HCT116 (cell line): ENCODE results near the gene EIF4E3. TPM values are rescaled to one million over a fixed set of nuclear protein-coding genes. Genes with fewer than 3 reads are reported as not detected.

Experiments
- ATAC-seq: fragments of 200-7000 bp; cut with Tn5 transposase; 2 replicates; pipeline ENCODE4 v1.9.1; 2020; ENCODE audit warnings: mild to moderate bottlenecking, moderate library complexity
- BruUV-seq: library from RNA; stranded (reverse); fragments of 400-500 nt; replicated peaks from 2 replicates; lab custom pipeline; 2021; lab: Mats Ljungman, UMichigan
- CTCF ChIA-PET: fragments of 300-600 bp; sonication (Branson Sonifier 250); formaldehyde crosslinking; loops from one replicate; lab custom pipeline; 2021; ENCODE audit warnings: antibody characterized with exemption; lab: Charles Lee
- POLR2A ChIA-PET: fragments of 300-600, 350-600 bp; sonication (Branson Sonifier 250); formaldehyde crosslinking; loops from one replicate; lab custom pipeline; 2021; ENCODE audit warnings: antibody characterized with exemption; lab: Charles Lee
- RAD21 ChIA-PET, 2 experiments: fragments of 300-600 bp; sonication (Branson Sonifier 250); formaldehyde crosslinking; loops; one replicate each; lab custom pipeline; 2023; ENCODE audit warnings: low total read pairs in 2 of 2; ENCODE audit not compliant: uncharacterized antibody in 2 of 2, unreplicated experiment in 2 of 2, low non-redundant PET in 1 of 2; lab: Charles Lee
- DNase-seq: peaks from one replicate; pipeline ENCODE4 v3.0.0-alpha.2; 2010; ENCODE audit warnings: low read depth, low spot score
- H2AFZ ChIP-seq: fragments of 200-600 bp; shearing (Covaris generic), sonication (generic); 2 replicates; pipeline ENCODE4 v1.6.1; 2017; ENCODE audit warnings: low read depth, mixed run types, mixed read lengths, antibody characterized with exemption, low read length; ENCODE audit not compliant: poor library complexity, severe bottlenecking
- H3K27ac ChIP-seq: 2 replicates; pipeline ENCODE4 v1.5.1; 2012; ENCODE audit warnings: low read depth, low read length
- H3K27me3 ChIP-seq: fragments of 200-600 bp; sonication (generic); 2 replicates; pipeline ENCODE4 v1.6.1; 2016; ENCODE audit warnings: mixed run types, low read length, mixed read lengths; ENCODE audit not compliant: insufficient read depth
- H3K36me3 ChIP-seq, 2 experiments: fragments of 200-500 bp in 1 of 2; fragments of 200-600 bp in 1 of 2; sonication (Bioruptor generic) in 1 of 2; sonication (generic) in 1 of 2; 2 replicates each; pipeline versions ENCODE4 v1.5.1 to v1.6.1; 2014 to 2016; ENCODE audit warnings: low read length in 2 of 2, inconsistent platforms in 1 of 2, mixed read lengths in 1 of 2, mixed run types in 1 of 2; ENCODE audit not compliant: insufficient read depth in 2 of 2, control insufficient read depth in 1 of 2
- H3K4me1 ChIP-seq, 2 experiments: fragments of 200-600 bp in 1 of 2; sonication (generic) in 1 of 2; 2 replicates each; pipeline versions ENCODE4 v1.5.1 to v1.6.1; 2012 to 2017; ENCODE audit warnings: low read length in 2 of 2, inconsistent platforms in 1 of 2, mild to moderate bottlenecking in 1 of 2, mixed read lengths in 1 of 2, mixed run types in 1 of 2, moderate library complexity in 1 of 2; ENCODE audit not compliant: insufficient read depth in 2 of 2, control insufficient read depth in 1 of 2
- H3K4me2 ChIP-seq: fragments of 200-600 bp; sonication (generic); 2 replicates; pipeline ENCODE4 v1.6.1; 2017; ENCODE audit warnings: mixed run types, low read length, mixed read lengths
- H3K4me3 ChIP-seq, 2 experiments: fragments of 200-600 bp in 1 of 2; sonication (generic) in 1 of 2; replicated peaks in 1 of 2; 2 replicates each; pipeline ENCODE4 v1.5.1; 2011 to 2016; ENCODE audit warnings: low read length in 2 of 2, control low read depth in 1 of 2, low read depth in 1 of 2, mild to moderate bottlenecking in 1 of 2, mixed read lengths in 1 of 2, mixed run types in 1 of 2
- H3K79me2 ChIP-seq: fragments of 200-600 bp; sonication (generic); 2 replicates; pipeline ENCODE4 v1.6.1; 2017; ENCODE audit warnings: mild to moderate bottlenecking, mixed run types, low read length, moderate library complexity, mixed read lengths; ENCODE audit not compliant: insufficient read depth
- H3K9ac ChIP-seq: fragments of 200-600 bp; sonication (generic); 2 replicates; pipeline ENCODE4 v1.6.1; 2016; ENCODE audit warnings: low read length, mixed read lengths
- H3K9me2 ChIP-seq: fragments of 200-600 bp; sonication (generic), shearing (Covaris generic); 2 replicates; pipeline ENCODE4 v1.6.1; 2017; ENCODE audit warnings: mixed run types, mild to moderate bottlenecking, moderate library complexity; ENCODE audit not compliant: insufficient read depth
- H3K9me3 ChIP-seq, 2 experiments: fragments of 200-500 bp in 1 of 2; fragments of 200-600 bp in 1 of 2; sonication (Bioruptor generic) in 1 of 2; sonication (generic) in 1 of 2; 2 replicates each; pipeline ENCODE4 v1.6.1; 2014 to 2017; ENCODE audit warnings: low read length in 2 of 2, mixed read lengths in 2 of 2, inconsistent platforms in 1 of 2, low read depth in 1 of 2, mild to moderate bottlenecking in 1 of 2, mixed run types in 1 of 2, moderate library complexity in 1 of 2; ENCODE audit not compliant: control insufficient read depth in 1 of 2, insufficient read depth in 1 of 2
- H4K20me1 ChIP-seq: fragments of 200-600 bp; sonication (generic), shearing (Covaris generic); 2 replicates; pipeline ENCODE4 v1.6.1; 2017; ENCODE audit warnings: mixed run types, mild to moderate bottlenecking, moderate library complexity; ENCODE audit not compliant: insufficient read depth
- EZH2 ChIP-seq: fragments of 200-600 bp; sonication (generic); IDR thresholded peaks from 2 replicates; pipeline ENCODE4 v1.6.1; 2017; ENCODE audit warnings: antibody characterized with exemption, mixed run types
- EZH2phosphoT487 ChIP-seq: fragments of 200-600 bp; IDR thresholded peaks from 2 replicates; pipeline ENCODE4 v1.6.1; 2018; ENCODE audit warnings: antibody characterized with exemption, borderline replicate concordance
- JUND ChIP-seq: IDR thresholded peaks from 2 replicates; pipeline ENCODE4 v1.6.1; 2012
- RAD21 ChIP-seq: IDR thresholded peaks from 2 replicates; pipeline ENCODE4 v1.6.1; 2012; ENCODE audit warnings: low read depth, mild to moderate bottlenecking
- SRF ChIP-seq: IDR thresholded peaks from 2 replicates; pipeline ENCODE4 v1.6.1; 2012; ENCODE audit warnings: low read depth
- ZFX ChIP-seq: fragments of 450-650 bp; IDR thresholded peaks from 2 replicates; pipeline ENCODE4 v1.6.1; 2017
- intact Hi-C: fragments of 100-400 bp; cut with micrococcal nuclease; formaldehyde crosslinking; loops from 2 replicates; pipeline ENCODE4 v1.10.0; 2022
- total RNA-seq: library from RNA; stranded (reverse); gene quantifications from one replicate; pipeline ENCODE4 v1.2.1, GENCODE V29; 2021; ENCODE audit not compliant: unreplicated experiment

The EIF4E3 gene
- total RNA-seq, 1 experiment from 2014 or later = 6.0 TPM

DNA sequence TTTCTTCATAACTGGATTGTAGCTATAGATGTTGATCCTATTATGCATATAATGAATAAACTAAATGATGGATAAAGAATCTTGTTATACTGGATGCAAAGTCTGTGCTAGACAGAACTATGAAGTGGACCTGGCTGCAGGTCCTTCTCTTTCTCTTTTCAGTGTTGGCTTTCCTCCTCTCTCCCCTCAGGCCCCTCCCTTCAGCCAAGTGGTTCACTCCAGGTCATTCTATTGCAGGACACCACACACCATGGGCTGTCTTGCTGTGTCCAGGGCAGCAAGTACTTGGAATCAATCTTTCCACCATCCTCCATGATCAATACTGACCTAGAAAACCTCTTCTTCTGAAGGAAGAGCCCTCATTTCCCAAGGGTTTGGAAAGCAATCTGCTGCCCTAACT, 20.3 kb downstream of the EIF4E3 start:
- DNase-seq = no peak
- no peak overlapping the region for H3K27ac ChIP-seq
- no peaks in the 10 kb centered on the region for H4K20me1 ChIP-seq
- H3K79me2 ChIP-seq = no peaks in the 10 kb centered on the region
- no peaks in the 10 kb centered on the region for H3K9me2 ChIP-seq
- no TSS peak for BruUV-seq
- intact Hi-C loops = no loop called here
- ATAC-seq = no peak
- no peaks in the 10 kb centered on the region for H3K36me3 ChIP-seq
- H3K4me3 ChIP-seq = no peak overlapping the region
- TF ChIP-seq RAD21 = no peak
- TF ChIP-seq EZH2 = no peak
- ChIA-PET POLR2A (no interaction called here), RAD21 (no interaction called here), CTCF (no interaction called here)
- H3K27me3 ChIP-seq = no peaks in the 10 kb centered on the region
- H3K9ac ChIP-seq = no peak overlapping the region
- no peak overlapping the region for H3K4me2 ChIP-seq
- H2AFZ ChIP-seq = no peak overlapping the region
- no peaks in the 10 kb centered on the region for H3K9me3 ChIP-seq
- H3K4me1 ChIP-seq = no peaks in the 10 kb centered on the region

DNA sequence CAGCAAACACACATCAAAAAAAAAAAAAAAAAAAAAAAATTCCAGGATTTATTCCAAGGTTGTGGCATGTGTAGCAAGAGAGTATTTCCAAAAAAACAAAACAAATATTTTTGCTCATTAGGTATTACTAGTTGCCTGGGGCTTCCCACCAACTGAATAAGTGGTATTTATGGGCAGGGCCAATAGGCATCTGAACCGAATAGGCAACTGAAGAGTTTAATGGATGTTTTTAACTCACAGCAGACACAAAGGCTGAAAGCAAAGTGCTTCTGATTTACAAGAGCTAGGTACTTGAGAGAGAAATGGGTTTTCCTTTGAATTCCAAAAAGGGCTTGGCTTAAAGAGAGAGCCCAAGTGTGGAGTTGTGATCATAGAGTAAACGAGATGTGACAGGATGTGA, 21.4 kb downstream of the EIF4E3 start:
- H3K27me3 ChIP-seq = no peaks in the 10 kb centered on the region
- no peak overlapping the region for H2AFZ ChIP-seq
- no peaks in the 10 kb centered on the region for H4K20me1 ChIP-seq
- H3K27ac ChIP-seq = no peak overlapping the region
- ATAC-seq (no peak), DNase-seq (no peak)
- ChIA-PET RAD21 (no interaction called here), CTCF (no interaction called here), POLR2A (no interaction called here)
- H3K9me2 ChIP-seq = no peaks in the 10 kb centered on the region
- no peak for TF ChIP-seq ZFX
- no peak for TF ChIP-seq JUND
- TF ChIP-seq EZH2phosphoT487 = no peak
- no peak for TF ChIP-seq SRF
- intact Hi-C loops = no loop called here
- H3K4me1 ChIP-seq = no peaks in the 10 kb centered on the region
- no peaks in the 10 kb centered on the region for H3K9me3 ChIP-seq
- H3K9ac ChIP-seq = no peak overlapping the region
- no TSS peak for BruUV-seq
- H3K36me3 ChIP-seq = no peaks in the 10 kb centered on the region
- H3K79me2 ChIP-seq = no peaks in the 10 kb centered on the region
- H3K4me2 ChIP-seq = no peak overlapping the region
- H3K4me3 ChIP-seq = no peak overlapping the region
